Measurements from ENCODE around the gene MTCL1. TPM values are rescaled to one million over a fixed set of nuclear protein-coding genes. Genes with fewer than 3 reads are reported as not detected.

The MTCL1 gene
- total and polyA plus RNA-seq, 9 donors, result 2.2 to 9.6 (median 6.5) TPM

GRCh38 chr18:8754995-8755960, 49.9 kb downstream of the MTCL1 start:
- intact Hi-C loops (cut with DNase I), result loop anchor here in 1 of 4 donors (10.0 kb wide), 1 partner anchor 50 kb away; the partner anchor contains the start of gene MTCL1
- H3K4me3 ChIP-seq, result no peak overlapping the region
- peaks cover 3% of the 10 kb centered on the region for H3K4me1 ChIP-seq (ENCODE audit: insufficient read depth)
- H3K27ac ChIP-seq, result no peak overlapping the region
- TF ChIP-seq CTCF (IDR thresholded peaks at IDR 0.05), result no peak
- TF ChIP-seq POLR2A (IDR thresholded peaks at IDR 0.05), result no peak
- TF ChIP-seq EP300 (IDR thresholded peaks at IDR 0.05), result no peak
- no peaks in the 10 kb centered on the region for H3K36me3 ChIP-seq
- H3K9me3 ChIP-seq, result no peaks in the 10 kb centered on the region
- no peak for DNase-seq
- H3K27me3 ChIP-seq, result no peaks in the 10 kb centered on the region
- 89 to 90% (median 89%) methylated on average over 20 of the region's 20 CpGs for WGBS, 3 donors

GRCh38 chr18:8756571-8756970, 51.2 kb downstream of the MTCL1 start:
- Histone ChIP-seq H3K27ac (no peak overlapping the region), H3K27me3 (no peaks in the 10 kb centered on the region)
- TF ChIP-seq POLR2A (IDR thresholded peaks at IDR 0.05) (no peak), CTCF (IDR thresholded peaks at IDR 0.05) (no peak), EP300 (IDR thresholded peaks at IDR 0.05) (no peak)

GRCh38 chr18:8757396-8757997, 52.1 kb downstream of the MTCL1 start:
- no peak for TF ChIP-seq POLR2A (IDR thresholded peaks at IDR 0.05)
- TF ChIP-seq CTCF (IDR thresholded peaks at IDR 0.05), result no peak
- no peak for TF ChIP-seq EP300 (IDR thresholded peaks at IDR 0.05)
- no peaks in the 10 kb centered on the region for H3K9me3 ChIP-seq
- 87 to 91% (median 88%) methylated on average over 7 of the region's 7 CpGs for WGBS, 3 donors
- intact Hi-C loops (cut with DNase I), result loop anchor here in 1 of 4 donors (10.0 kb wide), 1 partner anchor 53 kb away; the partner anchor contains the start of gene MTCL1
- H3K4me3 ChIP-seq, result no peak overlapping the region
- no peak overlapping the region for H3K27ac ChIP-seq
- no peaks in the 10 kb centered on the region for H3K36me3 ChIP-seq
- no peak for DNase-seq
- H3K4me1 ChIP-seq (ENCODE audit: insufficient read depth), result no peaks in the 10 kb centered on the region
- no peaks in the 10 kb centered on the region for H3K27me3 ChIP-seq

More at GRCh38 chr18:8756571-8756970, 51.2 kb downstream of the MTCL1 start:
- intact Hi-C loops (cut with DNase I), result loop anchor here in 1 of 4 donors (10.0 kb wide), 1 partner anchor 52 kb away; the partner anchor contains the start of gene MTCL1
- Histone ChIP-seq H3K4me3 (no peak overlapping the region), H3K9me3 (no peaks in the 10 kb centered on the region), H3K4me1 (ENCODE audit: insufficient read depth) (peaks cover 2% of the 10 kb centered on the region), H3K36me3 (no peaks in the 10 kb centered on the region)
- WGBS, 3 donors, result 85 to 96% (median 94%) methylated on average over 2 of the region's 2 CpGs
- no peak for DNase-seq

GRCh38 chr18:8758466-8758865, 53.1 kb downstream of the MTCL1 start:
- H3K4me3 ChIP-seq, result no peak overlapping the region
- H3K4me1 ChIP-seq (ENCODE audit: insufficient read depth), result no peaks in the 10 kb centered on the region
- no peak for TF ChIP-seq CTCF (IDR thresholded peaks at IDR 0.05)
- TF ChIP-seq POLR2A (IDR thresholded peaks at IDR 0.05), result no peak
- TF ChIP-seq EP300 (IDR thresholded peaks at IDR 0.05), result no peak
- H3K27me3 ChIP-seq, result no peaks in the 10 kb centered on the region
- intact Hi-C loops (cut with DNase I), result loop anchor here in 1 of 4 donors (10.0 kb wide), 1 partner anchor 54 kb away; the partner anchor contains the start of gene MTCL1
- no peak overlapping the region for H3K27ac ChIP-seq
- WGBS, 3 donors, result 95 to 97% (median 96%) methylated on average over 4 of the region's 4 CpGs
- DNase-seq, result no peak
- H3K9me3 ChIP-seq, result no peaks in the 10 kb centered on the region
- no peaks in the 10 kb centered on the region for H3K36me3 ChIP-seq

All from ovary (tissue), 9 donors.